ENCODE measurements around the gene ZSWIM7.

ZSWIM7 gene

DNA sequence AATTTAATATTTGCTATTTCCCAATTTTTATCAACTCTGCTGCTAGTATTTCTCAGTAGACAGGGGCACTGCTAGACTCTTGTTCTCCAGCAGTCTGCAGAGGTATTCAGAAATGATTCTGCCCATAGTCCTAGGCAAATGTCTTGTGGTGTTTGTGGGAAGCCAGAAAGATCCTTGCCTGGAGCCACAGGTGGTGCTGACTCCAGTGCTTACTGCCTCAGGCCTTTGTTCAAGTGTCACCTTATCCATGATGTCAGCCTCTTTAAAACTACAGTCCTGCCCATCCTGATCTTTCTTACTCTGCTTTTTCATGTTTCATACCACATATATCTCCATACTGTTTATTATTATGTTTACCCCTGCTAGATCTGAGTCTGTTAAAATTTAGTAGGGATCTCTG is 26.5 kb downstream of the ZSWIM7 start:
- Mint-ChIP-seq H3K4me1 (ENCODE audit: low read depth) (peaks cover 6% of the 10 kb centered on the region), H3K36me3 (ENCODE audit: low read depth) (peaks cover 16% of the 10 kb centered on the region), H3K27ac (no peak overlapping the region), H3K9me3 (no peaks in the 10 kb centered on the region), H3K27me3 (no peaks in the 10 kb centered on the region), H3K4me3 (no peak overlapping the region)

DNA sequence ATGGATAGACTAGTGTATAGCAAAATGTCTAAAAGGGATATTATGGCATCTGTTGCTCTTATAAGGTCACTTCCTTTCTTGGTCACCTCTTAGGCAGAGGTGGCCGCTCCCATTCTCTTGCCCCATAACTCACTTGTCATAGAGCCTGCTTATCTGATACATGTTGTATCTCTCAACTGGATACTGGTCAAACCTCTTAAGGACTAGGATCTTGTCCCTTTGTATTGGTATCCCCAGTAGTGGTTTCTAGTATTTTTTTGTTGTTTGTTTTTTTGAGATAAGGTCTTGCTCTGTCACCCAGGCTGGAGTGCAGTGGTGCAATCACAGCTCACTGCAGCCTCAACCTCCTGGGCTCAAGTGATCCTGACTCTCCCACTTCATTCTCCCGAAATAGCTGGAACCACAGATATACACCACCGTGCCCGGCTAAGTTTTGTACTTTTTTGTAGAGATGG is 27.0 kb downstream of the ZSWIM7 start:
- Mint-ChIP-seq H3K4me3 (no peak overlapping the region), H3K4me1 (ENCODE audit: low read depth) (peaks cover 9% of the 10 kb centered on the region), H3K36me3 (ENCODE audit: low read depth) (peaks cover 12% of the 10 kb centered on the region), H3K9me3 (no peaks in the 10 kb centered on the region), H3K27ac (no peak overlapping the region), H3K27me3 (peaks cover 3% of the 10 kb centered on the region)

DNA sequence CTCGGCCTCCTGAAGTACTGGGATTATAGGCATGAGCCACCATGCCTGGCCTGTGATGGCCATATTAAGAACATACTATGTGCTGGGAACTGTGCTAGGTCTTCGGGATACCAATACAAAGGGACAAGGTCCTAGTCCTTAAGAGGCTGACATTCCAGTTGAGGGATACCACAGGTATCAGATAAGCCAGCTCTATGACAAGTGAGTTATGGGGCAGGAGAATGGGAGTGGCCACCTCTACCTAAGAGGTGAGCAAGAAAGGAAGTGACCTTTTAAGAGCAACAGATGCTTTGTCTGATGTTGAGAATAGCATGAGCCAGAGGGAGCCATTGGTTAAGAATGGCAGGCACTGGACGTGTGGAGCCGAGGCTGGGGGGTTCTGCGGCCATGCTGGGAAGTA is 27.6 kb downstream of the ZSWIM7 start:
- Mint-ChIP-seq H3K4me1 (ENCODE audit: low read depth) (peaks cover 11% of the 10 kb centered on the region), H3K27ac (no peak overlapping the region), H3K27me3 (peaks cover 3% of the 10 kb centered on the region), H3K4me3 (no peak overlapping the region), H3K36me3 (ENCODE audit: low read depth) (peaks cover 8% of the 10 kb centered on the region), H3K9me3 (no peaks in the 10 kb centered on the region)

DNA sequence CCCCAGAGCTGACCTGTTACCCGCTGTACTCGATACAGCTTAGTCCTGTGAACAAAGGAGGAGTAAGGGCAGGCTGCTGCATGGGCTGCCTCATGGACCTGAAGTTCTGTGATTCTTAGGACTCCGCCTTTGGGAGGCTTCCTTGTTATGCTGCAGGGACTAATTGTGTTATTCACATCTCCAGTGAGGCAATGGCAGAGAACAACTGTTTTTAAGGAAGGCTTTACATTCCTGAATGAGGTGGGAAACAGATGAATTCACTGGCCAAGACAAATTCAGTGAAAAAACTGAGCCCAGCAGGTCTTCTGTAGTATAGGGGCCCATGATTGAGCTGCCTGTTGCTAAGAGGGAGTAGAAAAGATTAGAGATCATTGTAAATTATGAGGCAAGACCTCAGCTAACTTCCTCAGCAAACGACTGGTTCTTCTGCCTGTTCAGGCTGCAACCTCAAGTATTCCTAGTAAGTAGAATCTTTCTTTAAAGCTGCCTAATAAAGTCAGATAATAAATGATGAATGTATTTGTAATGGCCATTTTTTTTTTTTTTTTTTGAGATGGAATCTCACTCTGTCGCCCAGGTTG is 28.3 kb downstream of the ZSWIM7 start:
- Mint-ChIP-seq H3K4me3 (no peak overlapping the region), H3K9me3 (no peaks in the 10 kb centered on the region), H3K36me3 (ENCODE audit: low read depth) (peaks cover 4% of the 10 kb centered on the region), H3K27ac (no peak overlapping the region), H3K4me1 (ENCODE audit: low read depth) (peaks cover 11% of the 10 kb centered on the region), H3K27me3 (peaks cover 3% of the 10 kb centered on the region)

DNA sequence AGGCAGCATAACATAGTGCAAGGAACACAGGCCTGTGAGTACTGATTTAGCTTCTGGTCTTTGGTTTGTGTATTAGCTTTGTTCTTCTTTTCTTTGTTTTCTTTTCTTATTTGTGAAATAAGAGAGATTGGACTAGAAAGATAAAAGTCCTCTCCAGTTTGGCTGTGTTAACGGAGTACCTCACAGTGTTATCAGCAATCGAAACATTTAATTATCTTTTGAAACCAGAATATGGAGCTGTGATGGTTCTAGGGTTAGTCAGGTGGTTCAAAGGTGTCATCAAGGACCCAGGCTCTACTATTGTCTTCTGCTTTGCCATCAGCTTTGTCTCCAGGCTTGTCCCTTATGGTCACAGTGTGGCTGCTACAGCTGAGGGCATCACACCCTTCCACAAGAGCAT is 29.0 kb downstream of the ZSWIM7 start:
- Mint-ChIP-seq H3K27ac (no peak overlapping the region), H3K27me3 (peaks cover 3% of the 10 kb centered on the region), H3K36me3 (ENCODE audit: low read depth) (peaks cover 4% of the 10 kb centered on the region), H3K4me3 (no peak overlapping the region), H3K9me3 (no peaks in the 10 kb centered on the region), H3K4me1 (ENCODE audit: low read depth) (peaks cover 11% of the 10 kb centered on the region)

DNA sequence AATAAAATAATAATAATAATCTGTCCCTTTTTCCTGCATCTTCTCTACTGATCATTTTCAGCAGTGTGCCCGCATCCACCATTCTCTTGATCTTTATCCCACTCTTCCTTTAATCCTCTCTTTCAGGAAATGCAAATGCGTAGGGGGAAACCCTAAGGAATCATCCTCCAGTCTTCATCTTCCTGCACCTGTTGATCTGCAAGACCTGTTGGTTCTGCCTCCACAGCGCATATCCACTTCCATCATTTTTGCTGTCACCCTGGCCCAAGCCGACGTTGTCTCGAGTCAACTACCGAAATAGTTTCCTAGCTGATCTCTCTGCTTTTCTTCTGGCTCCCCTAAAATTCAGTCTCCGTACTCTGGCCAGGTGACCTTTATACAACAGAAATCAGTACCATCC is 30.0 kb downstream of the ZSWIM7 start:
- H3K4me3 Mint-ChIP-seq, result no peak overlapping the region
- no peak overlapping the region for H3K27ac Mint-ChIP-seq
- H3K9me3 Mint-ChIP-seq, result no peaks in the 10 kb centered on the region
- H3K4me1 Mint-ChIP-seq (ENCODE audit: low read depth), result peaks cover 11% of the 10 kb centered on the region
- no peaks in the 10 kb centered on the region for H3K36me3 Mint-ChIP-seq (ENCODE audit: low read depth)
- peaks cover 3% of the 10 kb centered on the region for H3K27me3 Mint-ChIP-seq

DNA sequence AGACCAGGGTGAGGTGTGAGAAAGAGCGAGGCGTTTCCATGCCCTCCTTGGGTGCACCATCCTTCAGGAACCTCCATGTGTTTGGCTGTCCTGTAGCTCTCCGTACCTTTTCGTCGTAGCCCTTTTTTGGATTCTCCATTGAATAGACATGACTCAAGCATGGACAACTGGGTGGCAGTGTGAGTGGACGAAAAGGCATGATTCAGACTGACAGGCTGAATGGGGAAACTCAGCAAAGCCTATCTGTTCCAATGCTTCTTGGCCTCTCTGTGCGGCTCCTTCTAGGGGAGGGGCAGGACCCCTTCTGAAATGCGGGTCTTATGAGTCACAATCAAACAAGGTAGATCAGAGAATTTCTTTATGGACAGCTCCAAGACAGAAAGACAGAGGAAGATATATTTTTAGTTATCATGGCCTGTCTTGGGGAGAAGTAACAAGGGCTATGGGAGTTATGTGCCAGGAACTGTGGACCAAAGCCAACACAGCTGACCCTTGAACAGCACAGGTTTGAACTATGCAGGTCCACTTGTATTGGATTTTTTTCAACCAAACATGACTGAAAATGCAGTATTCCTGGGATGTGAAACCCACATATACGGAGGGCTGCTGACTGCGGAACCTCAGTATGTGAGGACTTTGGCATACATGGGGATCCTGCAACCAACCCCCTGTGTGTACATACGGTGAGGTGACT is 31.7 kb downstream of the ZSWIM7 start:
- Mint-ChIP-seq H3K9me3 (no peaks in the 10 kb centered on the region), H3K4me1 (ENCODE audit: low read depth) (peaks cover 6% of the 10 kb centered on the region), H3K4me3 (no peak overlapping the region), H3K27ac (no peak overlapping the region), H3K27me3 (peaks cover 3% of the 10 kb centered on the region), H3K36me3 (ENCODE audit: low read depth) (no peaks in the 10 kb centered on the region)

DNA sequence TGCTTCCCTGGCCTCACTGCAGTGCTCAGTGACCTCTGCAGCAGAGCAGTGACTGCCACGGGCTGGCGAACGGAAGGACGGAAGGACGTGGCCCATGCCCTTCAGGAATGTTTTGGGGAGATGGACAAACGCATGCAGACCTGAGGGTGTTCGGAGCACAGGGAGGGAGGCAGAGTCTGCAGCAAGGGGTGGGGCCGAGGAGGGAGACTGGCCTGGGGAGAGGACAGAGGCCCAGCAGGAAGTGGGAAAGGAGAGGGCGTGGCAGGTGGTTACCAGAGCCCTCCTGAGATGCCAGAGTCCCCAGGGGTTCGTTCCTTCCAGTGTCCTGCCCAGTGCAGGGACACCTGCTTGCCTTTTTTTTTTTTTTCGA is 32.6 kb downstream of the ZSWIM7 start:
- Mint-ChIP-seq H3K4me1 (ENCODE audit: low read depth) (peaks cover 6% of the 10 kb centered on the region), H3K27ac (no peak overlapping the region), H3K4me3 (no peak overlapping the region), H3K9me3 (no peaks in the 10 kb centered on the region), H3K36me3 (ENCODE audit: low read depth) (no peaks in the 10 kb centered on the region), H3K27me3 (peaks cover 3% of the 10 kb centered on the region)

DNA sequence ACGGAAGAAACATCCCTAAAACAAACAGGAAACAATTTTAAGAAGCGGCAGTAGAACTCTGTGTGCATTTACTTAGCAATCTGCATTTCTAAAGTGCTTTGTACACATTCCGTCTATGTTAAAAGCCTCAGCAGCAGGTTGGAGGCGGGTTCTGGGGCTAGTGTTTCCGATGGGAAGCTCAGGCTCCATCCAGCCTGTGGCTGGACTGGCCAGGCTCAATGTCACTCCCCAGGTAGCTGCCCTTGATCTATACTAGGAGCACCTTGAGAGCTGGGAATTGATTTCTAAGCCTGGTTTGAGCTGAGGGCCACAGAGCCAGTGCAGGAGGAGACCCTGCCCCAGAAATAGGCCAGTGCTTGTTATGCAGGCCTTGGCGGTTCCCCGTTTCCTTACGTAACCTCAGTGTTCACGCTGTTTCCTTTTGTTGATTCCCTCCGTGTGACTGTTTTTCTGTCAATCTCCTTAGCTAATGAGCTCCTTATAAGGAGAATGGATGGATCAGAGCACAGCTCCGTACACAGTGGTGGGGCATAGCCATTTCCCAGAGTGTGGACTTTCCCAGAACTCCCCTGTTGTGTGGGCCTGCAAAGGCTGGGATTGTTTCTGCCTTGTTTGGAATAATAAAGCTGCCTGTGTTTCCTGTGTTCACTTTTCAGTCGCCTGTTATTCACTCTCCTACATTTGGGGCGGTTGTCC is 33.2 kb downstream of the ZSWIM7 start:
- peaks cover 6% of the 10 kb centered on the region for H3K4me1 Mint-ChIP-seq (ENCODE audit: low read depth)

DNA sequence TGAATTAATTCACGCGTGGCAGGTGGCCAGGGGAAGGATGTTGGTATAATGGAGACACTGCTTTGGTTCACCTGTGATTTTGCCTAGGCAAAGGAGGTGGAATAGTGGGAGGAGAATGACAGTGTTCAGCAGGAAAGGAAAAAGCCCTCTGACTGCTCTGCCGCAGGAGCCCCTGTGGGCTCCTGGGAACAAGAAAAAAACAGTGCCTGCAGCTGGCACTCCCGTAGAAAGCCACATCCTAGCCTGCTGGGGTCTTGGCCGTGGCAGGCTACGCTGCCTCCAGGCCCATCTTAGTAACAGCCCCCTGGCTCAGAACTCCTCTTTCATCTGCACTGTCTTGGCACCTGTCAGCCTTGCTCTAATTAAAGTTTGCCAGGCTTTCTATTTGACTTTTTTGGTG is 34.0 kb downstream of the ZSWIM7 start:
- Mint-ChIP-seq H3K27me3 (peaks cover 3% of the 10 kb centered on the region), H3K4me1 (ENCODE audit: low read depth) (peaks cover 6% of the 10 kb centered on the region), H3K4me3 (no peak overlapping the region), H3K9me3 (no peaks in the 10 kb centered on the region), H3K36me3 (ENCODE audit: low read depth) (no peaks in the 10 kb centered on the region), H3K27ac (peak overlapping the region; percentile 9)

More for the DNA sequence above, 33.2 kb downstream of the ZSWIM7 start:
- peaks cover 3% of the 10 kb centered on the region for H3K27me3 Mint-ChIP-seq
- no peak overlapping the region for H3K27ac Mint-ChIP-seq
- no peaks in the 10 kb centered on the region for H3K9me3 Mint-ChIP-seq
- H3K36me3 Mint-ChIP-seq (ENCODE audit: low read depth), result no peaks in the 10 kb centered on the region
- H3K4me3 Mint-ChIP-seq, result no peak overlapping the region

DNA sequence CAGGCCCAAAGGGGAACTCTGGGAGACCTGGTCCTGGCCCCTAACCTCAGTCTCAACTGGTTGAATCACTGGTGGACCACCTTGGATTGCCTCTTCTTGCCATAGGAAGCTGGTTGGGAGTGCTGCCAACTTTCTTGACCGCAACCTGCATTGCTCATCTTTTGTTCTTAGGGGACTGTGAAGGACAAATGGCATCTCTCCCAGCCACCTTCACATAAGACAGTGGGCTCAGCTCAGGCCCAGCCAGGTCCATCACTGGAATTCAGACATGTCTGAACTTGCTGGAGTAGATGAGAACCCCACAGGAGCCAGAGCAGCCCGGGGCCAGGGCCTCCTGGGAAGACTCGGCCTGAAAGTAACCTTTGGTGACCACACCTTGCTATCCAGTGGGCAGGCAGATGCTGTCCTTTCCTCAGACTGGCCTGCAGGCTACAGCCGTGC is 35.8 kb downstream of the ZSWIM7 start:
- Mint-ChIP-seq H3K36me3 (ENCODE audit: low read depth) (no peaks in the 10 kb centered on the region), H3K4me3 (no peak overlapping the region), H3K27ac (no peak overlapping the region), H3K27me3 (peaks cover 4% of the 10 kb centered on the region), H3K4me1 (ENCODE audit: low read depth) (peaks cover 19% of the 10 kb centered on the region), H3K9me3 (no peaks in the 10 kb centered on the region)

DNA sequence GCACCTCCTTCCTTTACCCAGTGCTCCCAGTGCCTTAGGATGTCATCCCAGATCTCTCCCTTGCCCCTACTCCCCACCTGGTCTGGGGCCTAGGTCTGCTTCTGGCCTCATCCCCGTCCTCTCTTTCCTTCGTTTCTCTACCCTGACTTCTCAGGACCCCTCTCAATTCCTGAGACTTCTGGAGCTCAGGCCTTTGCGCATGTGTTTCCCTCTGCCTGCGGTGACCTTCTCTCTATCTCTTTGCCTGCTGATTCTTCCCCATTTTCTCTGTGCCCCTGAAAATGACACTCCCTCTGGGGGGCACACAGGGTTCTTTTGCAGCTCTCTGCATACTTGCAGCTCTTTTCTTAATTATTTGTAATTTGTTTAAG is 41.0 kb downstream of the ZSWIM7 start:
- Mint-ChIP-seq H3K9me3 (no peaks in the 10 kb centered on the region), H3K27me3 (peaks cover 15% of the 10 kb centered on the region), H3K36me3 (ENCODE audit: low read depth) (no peaks in the 10 kb centered on the region), H3K4me3 (peak overlapping the region; percentile 38), H3K4me1 (ENCODE audit: low read depth) (peaks cover 41% of the 10 kb centered on the region), H3K27ac (peak overlapping the region; percentile 82)

DNA sequence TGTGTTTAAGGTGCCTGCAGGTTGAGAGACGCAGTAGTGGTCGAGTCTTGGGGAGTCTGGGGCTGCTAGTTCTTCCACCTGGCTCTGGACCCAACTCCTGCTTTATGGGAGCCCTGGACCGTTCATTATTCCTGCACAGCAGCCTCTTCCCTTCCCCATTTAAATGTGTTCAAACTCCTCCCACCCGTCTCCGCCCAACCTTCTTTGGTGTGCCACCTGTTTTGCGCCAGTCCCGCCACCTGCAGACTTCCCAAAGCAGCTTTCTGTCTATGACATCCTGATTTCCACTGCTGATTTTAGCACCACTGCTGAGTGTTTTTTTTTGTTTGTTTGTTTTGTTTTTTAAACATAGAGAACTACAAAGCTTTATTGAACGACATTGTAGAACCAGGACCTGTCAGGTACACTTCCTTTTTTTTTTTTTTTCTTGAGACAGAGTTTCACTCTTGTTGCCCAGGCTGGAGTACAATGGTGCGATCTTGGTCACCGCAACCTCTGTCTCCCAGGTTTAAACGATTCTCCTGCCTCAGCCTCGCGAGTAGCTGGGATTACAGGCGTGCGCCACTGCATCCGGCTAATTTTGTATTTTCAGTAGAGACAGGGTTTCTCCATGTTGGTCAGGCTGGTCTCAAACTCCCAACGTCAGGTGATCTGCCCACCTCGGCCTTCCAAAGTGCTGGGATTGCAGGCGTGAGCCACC is 41.7 kb downstream of the ZSWIM7 start:
- no peaks in the 10 kb centered on the region for H3K9me3 Mint-ChIP-seq
- H3K4me1 Mint-ChIP-seq (ENCODE audit: low read depth), result peaks cover 41% of the 10 kb centered on the region
- peak overlapping the region; percentile 16 for H3K27ac Mint-ChIP-seq
- no peak overlapping the region for H3K4me3 Mint-ChIP-seq
- peaks cover 15% of the 10 kb centered on the region for H3K27me3 Mint-ChIP-seq
- no peaks in the 10 kb centered on the region for H3K36me3 Mint-ChIP-seq (ENCODE audit: low read depth)

DNA sequence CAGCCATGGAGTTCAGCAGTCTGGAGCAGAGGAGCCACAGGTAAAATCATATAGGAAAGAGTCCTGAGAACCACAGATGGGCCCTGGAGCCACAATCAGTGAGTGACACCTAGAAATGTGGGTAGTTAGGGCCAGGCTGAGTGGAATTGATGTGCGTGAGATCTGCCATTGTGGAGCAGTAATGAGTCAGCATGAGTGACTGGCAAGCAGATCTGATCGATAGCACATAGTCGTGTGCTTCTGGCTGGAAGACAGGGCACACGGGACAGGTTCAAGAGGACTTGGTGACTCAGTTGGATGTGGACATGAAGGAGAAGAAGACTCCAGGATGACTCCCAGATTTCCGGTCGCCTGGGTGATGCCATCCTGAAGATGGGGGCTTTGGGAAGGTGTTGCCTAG is 42.3 kb downstream of the ZSWIM7 start:
- H3K27me3 Mint-ChIP-seq, result peaks cover 15% of the 10 kb centered on the region
- H3K36me3 Mint-ChIP-seq (ENCODE audit: low read depth), result no peaks in the 10 kb centered on the region
- peaks cover 41% of the 10 kb centered on the region for H3K4me1 Mint-ChIP-seq (ENCODE audit: low read depth)
- H3K9me3 Mint-ChIP-seq, result no peaks in the 10 kb centered on the region
- H3K27ac Mint-ChIP-seq, result peak overlapping the region; percentile 16
- peak overlapping the region; percentile 3 for H3K4me3 Mint-ChIP-seq

Measured in stimulated activated naive CD8-positive, alpha-beta T cell treated with anti-CD3 and anti-CD28 coated beads, Interleukin-15, Interleukin-2, amounts not matched to agents 100 ng/mL and 50 ng/mL, for 24 hours (primary cell).